ENCODE results near the gene C2CD4A. TPM values are rescaled to one million over a fixed set of nuclear protein-coding genes. Genes with fewer than 3 reads are reported as not detected.

Gene C2CD4A
- total and polyA plus RNA-seq, 9 of the 15 experiments (the other 6 are each of a cell fraction or from before 2014, with no cell fraction given): not detected

- TF ChIP-seq REST (IDR thresholded peaks at IDR 0.05; ENCODE audit: borderline replicate concordance) (peak; percentile 30; the same call in 1 of the 2 replicates), REST (CRISPR knock-in tag; IDR thresholded peaks at IDR 0.05; ENCODE audit: low read depth) (no peak), RBM14 (IDR thresholded peaks at IDR 0.05; ENCODE audit: borderline replicate concordance, insufficient read depth, low read depth, low read length) (no peak), SMARCB1 (IDR thresholded peaks at IDR 0.05; ENCODE audit: insufficient read length, low read depth) (no peak), DLX4 (CRISPR knock-in tag; IDR thresholded peaks at IDR 0.05) (no peak)
Observed at GRCh38 chr15:62083194-62084154, 16.7 kb downstream of the C2CD4A start (continued).

Measured in K562 (cell line).